Measurements from ENCODE around the gene ADGRV1. TPM values are rescaled to one million over a fixed set of nuclear protein-coding genes. Genes with fewer than 3 reads are reported as not detected.
"Not testable (repeated sequence)": the region's sequence is repeated elsewhere in the genome, so short reads cannot be mapped to it uniquely, and the experiment has no call there.

ADGRV1 gene
- total RNA-seq, 1 experiment from 2014 or later, result not detected

GRCh38 chr5:90786756-90787155 is 228.2 kb downstream of the ADGRV1 start:
- TF ChIP-seq CTCF (IDR thresholded peaks at IDR 0.05; ENCODE audit: unreplicated experiment), result no peak
- Mint-ChIP-seq H3K4me3 (ENCODE audit: unreplicated experiment) (no peak overlapping the region), H3K4me1 (ENCODE audit: insufficient read depth, unreplicated experiment) (no peaks in the 10 kb centered on the region), H3K9me3 (ENCODE audit: unreplicated experiment) (no peaks in the 10 kb centered on the region), H3K27me3 (ENCODE audit: insufficient read depth, unreplicated experiment) (peaks cover 88% of the 10 kb centered on the region), H3K27ac (ENCODE audit: low read depth, unreplicated experiment) (no peak overlapping the region), H3K36me3 (ENCODE audit: insufficient read depth, unreplicated experiment) (no peaks in the 10 kb centered on the region)
- intact Hi-C loops (cut with micrococcal nuclease), result no loop called here
- no TSS peak for BruUV-seq (replicated peaks)
- CTCF ChIA-PET, result interaction anchor here (0.5 to 1.7 kb wide), 7 partner anchors 12 to 604 kb away, joined by 3 to 12 read pairs (median 4); no protein-coding TSS in a partner anchor
- POLR2A ChIA-PET, result no interaction called here
- no peak for DNase-seq (ENCODE audit: unreplicated experiment)

GRCh38 chr5:90792725-90793124 is 234.1 kb downstream of the ADGRV1 start:
- CTCF ChIA-PET, result interaction anchor here (0.6 to 3.0 kb wide), 7 partner anchors 9 to 672 kb away, joined by 3 to 30 read pairs (median 5); no protein-coding TSS in a partner anchor
- Mint-ChIP-seq H3K4me1 (ENCODE audit: insufficient read depth, unreplicated experiment) (no peaks in the 10 kb centered on the region), H3K9me3 (ENCODE audit: unreplicated experiment) (peaks cover 4% of the 10 kb centered on the region), H3K27ac (ENCODE audit: low read depth, unreplicated experiment) (no peak overlapping the region), H3K4me3 (ENCODE audit: unreplicated experiment) (no peak overlapping the region), H3K27me3 (ENCODE audit: insufficient read depth, unreplicated experiment) (peaks cover 43% of the 10 kb centered on the region), H3K36me3 (ENCODE audit: insufficient read depth, unreplicated experiment) (no peaks in the 10 kb centered on the region)
- no peak for TF ChIP-seq CTCF (IDR thresholded peaks at IDR 0.05; ENCODE audit: unreplicated experiment)
- no TSS peak for BruUV-seq (replicated peaks)
- POLR2A ChIA-PET, result interaction anchor here (1.3 kb wide), 1 partner anchor 591 kb away, joined by 4 read pairs; the partner anchor contains the start of gene ARRDC3
- no peak for DNase-seq (ENCODE audit: unreplicated experiment)
- intact Hi-C loops (cut with micrococcal nuclease), result no loop called here

GRCh38 chr5:90793183-90793582 is 234.6 kb downstream of the ADGRV1 start:
- TF ChIP-seq CTCF (IDR thresholded peaks at IDR 0.05; ENCODE audit: unreplicated experiment), result peak; percentile 14
- Mint-ChIP-seq H3K9me3 (ENCODE audit: unreplicated experiment) (peaks cover 9% of the 10 kb centered on the region), H3K27ac (ENCODE audit: low read depth, unreplicated experiment) (no peak overlapping the region), H3K4me1 (ENCODE audit: insufficient read depth, unreplicated experiment) (no peaks in the 10 kb centered on the region), H3K4me3 (ENCODE audit: unreplicated experiment) (no peak overlapping the region), H3K27me3 (ENCODE audit: insufficient read depth, unreplicated experiment) (peaks cover 43% of the 10 kb centered on the region), H3K36me3 (ENCODE audit: insufficient read depth, unreplicated experiment) (no peaks in the 10 kb centered on the region)
- no TSS peak for BruUV-seq (replicated peaks)
- ChIA-PET POLR2A (interaction anchor here (0.8 to 1.3 kb wide), 2 partner anchors 60 to 591 kb away, joined by 3 to 4 read pairs; partner anchors contain the start of gene ARRDC3), CTCF (interaction anchor here (0.6 to 3.0 kb wide), 9 partner anchors 9 to 671 kb away, joined by 3 to 30 read pairs (median 4); no protein-coding TSS in a partner anchor)
- intact Hi-C loops (cut with micrococcal nuclease), result no loop called here
- DNase-seq (ENCODE audit: unreplicated experiment), result no peak

- BruUV-seq (replicated peaks); H3K27ac Mint-ChIP-seq (ENCODE audit: low read depth, unreplicated experiment); DNase-seq (ENCODE audit: unreplicated experiment); H3K4me3 Mint-ChIP-seq (ENCODE audit: unreplicated experiment); POLR2A ChIA-PET; H3K9me3 Mint-ChIP-seq (ENCODE audit: unreplicated experiment); intact Hi-C loops (cut with micrococcal nuclease); H3K36me3 Mint-ChIP-seq (ENCODE audit: insufficient read depth, unreplicated experiment); H3K4me1 Mint-ChIP-seq (ENCODE audit: insufficient read depth, unreplicated experiment); H3K27me3 Mint-ChIP-seq (ENCODE audit: insufficient read depth, unreplicated experiment): not testable (repeated sequence)
- CTCF ChIA-PET, result interaction anchor here (0.6 to 4.5 kb wide), 3 partner anchors 8 to 32 kb away, joined by 3 to 27 read pairs (median 4); no protein-coding TSS in a partner anchor
Observed at GRCh38 chr5:90796919-90797318, 238.3 kb downstream of the ADGRV1 start.

GRCh38 chr5:90800082-90800481 is 241.5 kb downstream of the ADGRV1 start:
- intact Hi-C loops (cut with micrococcal nuclease), result loop anchor here (5.0 kb wide), 1 partner anchor 617 kb away; no protein-coding TSS in a partner anchor
- H3K4me1 Mint-ChIP-seq (ENCODE audit: insufficient read depth, unreplicated experiment); H3K36me3 Mint-ChIP-seq (ENCODE audit: insufficient read depth, unreplicated experiment); DNase-seq (ENCODE audit: unreplicated experiment); BruUV-seq (replicated peaks); POLR2A ChIA-PET; H3K4me3 Mint-ChIP-seq (ENCODE audit: unreplicated experiment); H3K9me3 Mint-ChIP-seq (ENCODE audit: unreplicated experiment); H3K27me3 Mint-ChIP-seq (ENCODE audit: insufficient read depth, unreplicated experiment); H3K27ac Mint-ChIP-seq (ENCODE audit: low read depth, unreplicated experiment): not testable (repeated sequence)
- CTCF ChIA-PET, result interaction anchor here (2.1 kb wide), 1 partner anchor 62 kb away, joined by 6 read pairs; no protein-coding TSS in a partner anchor

- H3K4me3 Mint-ChIP-seq (ENCODE audit: unreplicated experiment); H3K9me3 Mint-ChIP-seq (ENCODE audit: unreplicated experiment); DNase-seq (ENCODE audit: unreplicated experiment); BruUV-seq (replicated peaks); POLR2A ChIA-PET; H3K36me3 Mint-ChIP-seq (ENCODE audit: insufficient read depth, unreplicated experiment); H3K27ac Mint-ChIP-seq (ENCODE audit: low read depth, unreplicated experiment); H3K27me3 Mint-ChIP-seq (ENCODE audit: insufficient read depth, unreplicated experiment); H3K4me1 Mint-ChIP-seq (ENCODE audit: insufficient read depth, unreplicated experiment): not testable (repeated sequence)
- intact Hi-C loops (cut with micrococcal nuclease), result loop anchor here (5.0 kb wide), 1 partner anchor 617 kb away; no protein-coding TSS in a partner anchor
- CTCF ChIA-PET, result interaction anchor here (1.8 to 7.8 kb wide), 2 partner anchors 65 to 618 kb away, joined by 9 to 67 read pairs; no protein-coding TSS in a partner anchor
Observed at GRCh38 chr5:90800515-90800914, 241.9 kb downstream of the ADGRV1 start.
